ENCODE measurements around the gene ACBD4. TPM values are rescaled to one million over a fixed set of nuclear protein-coding genes. Genes with fewer than 3 reads are reported as not detected.

ACBD4 gene
- total and polyA plus RNA-seq, 2 experiments from 2014 or later: 2.1 to 4.3 TPM

DNA sequence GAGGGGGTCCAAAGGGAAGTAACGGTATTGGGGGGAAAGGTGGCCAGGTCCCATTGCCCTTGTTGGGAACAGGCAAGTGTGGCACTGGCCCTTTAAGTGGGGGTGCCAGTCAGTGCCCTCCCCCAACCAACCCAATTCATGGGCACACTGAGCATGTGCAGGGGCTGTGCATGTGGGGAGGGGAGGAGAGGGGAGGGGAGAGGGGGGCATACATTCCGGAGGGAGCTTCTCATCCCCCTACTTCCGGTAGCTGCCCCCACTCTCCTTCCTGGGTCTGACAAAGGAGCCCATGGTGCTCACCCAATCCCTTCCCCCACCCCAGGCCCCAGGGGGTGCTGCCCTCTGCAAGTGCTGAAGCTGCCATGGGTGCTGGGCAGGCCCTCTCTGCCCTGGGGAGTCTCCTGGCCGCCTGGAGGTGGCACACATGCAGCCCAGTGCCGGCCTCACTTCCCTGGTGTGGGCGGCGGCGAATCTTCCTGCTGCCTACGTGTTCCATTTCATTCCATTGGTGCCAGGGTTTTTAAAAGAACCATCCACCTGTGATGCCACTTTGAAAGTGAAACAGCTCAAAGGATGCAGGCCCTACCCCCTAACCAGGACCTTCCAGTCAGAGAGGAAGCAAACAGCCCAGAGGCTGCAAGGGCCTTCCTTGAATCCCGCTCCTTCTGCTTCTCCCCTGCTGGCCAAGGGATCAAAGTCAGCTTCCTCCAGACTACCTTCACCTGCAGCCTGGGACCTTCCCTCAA is 37.2 kb downstream of the ACBD4 start:
- Histone ChIP-seq H3K27ac (peak overlapping the region; percentile 99), H3K4me1 (ENCODE audit: insufficient read depth) (peaks cover 41% of the 10 kb centered on the region), H3K9ac (peak overlapping the region; percentile 93), H3K36me3 (ENCODE audit: low read depth) (no peaks in the 10 kb centered on the region), H3F3A (ENCODE audit: insufficient read depth) (peaks cover 18% of the 10 kb centered on the region), H3K27me3 (replicated peaks; ENCODE audit: insufficient read depth) (no peaks in the 10 kb centered on the region), H4K20me1 (ENCODE audit: insufficient read depth) (no peaks in the 10 kb centered on the region), H3K9me2 (ENCODE audit: insufficient read depth) (no peaks in the 10 kb centered on the region), H2AFZ (peak overlapping the region; percentile 62), H3K9me3 (ENCODE audit: low read depth) (no peaks in the 10 kb centered on the region), H3K79me2 (ENCODE audit: insufficient read depth) (no peaks in the 10 kb centered on the region), H3K4me3 (peak overlapping the region; percentile 70), H3K4me2 (ENCODE audit: unreplicated experiment) (peak overlapping the region; percentile 90)
- peak; percentile 75 for DNase-seq
- TF ChIP-seq EZH2 (IDR thresholded peaks at IDR 0.05; ENCODE audit: insufficient read depth, poor library complexity, severe bottlenecking) (no peak), EZH2phosphoT487 (IDR thresholded peaks at IDR 0.05; ENCODE audit: insufficient read depth, low read depth) (no peak)
- WGBS, 2 experiments (ENCODE audit: low coverage in 1 of 2, low lambda C conversion rate in 2 of 2, missing lambda C conversion rate in 2 of 2): 8 to 11% methylated on average over 8 to 10 of the region's 10 CpGs
- in situ Hi-C loops (cut with MboI): no loop called here

DNA sequence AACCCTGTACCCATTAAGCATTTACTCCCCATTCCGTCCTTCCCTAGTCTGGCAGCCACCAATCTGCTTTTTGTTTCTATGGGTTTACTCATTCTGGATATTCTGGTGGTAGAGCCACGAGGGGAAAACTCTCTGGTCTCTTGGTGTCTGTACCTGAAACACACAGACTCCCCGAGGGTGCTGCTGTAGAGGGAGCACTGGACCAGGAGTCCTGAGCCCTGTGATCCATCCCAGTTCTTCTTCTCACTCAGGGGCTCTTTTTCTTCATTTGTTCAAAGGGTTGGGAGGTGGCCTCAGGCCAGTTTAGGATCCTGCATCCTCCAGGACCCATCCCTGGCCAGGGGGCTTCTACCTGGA is 40.2 kb downstream of the ACBD4 start:
- Histone ChIP-seq H3K4me2 (ENCODE audit: unreplicated experiment) (peak overlapping the region; percentile 38), H3K9ac (peak overlapping the region; percentile 43), H3K27me3 (replicated peaks; ENCODE audit: insufficient read depth) (no peaks in the 10 kb centered on the region), H3K9me2 (ENCODE audit: insufficient read depth) (no peaks in the 10 kb centered on the region), H3K4me3 (no peak overlapping the region), H3K79me2 (ENCODE audit: insufficient read depth) (no peaks in the 10 kb centered on the region), H3K4me1 (ENCODE audit: insufficient read depth) (peaks cover 32% of the 10 kb centered on the region), H2AFZ (peak overlapping the region; percentile 79), H3K27ac (peak overlapping the region; percentile 76), H3F3A (ENCODE audit: insufficient read depth) (peaks cover 10% of the 10 kb centered on the region), H3K9me3 (ENCODE audit: low read depth) (no peaks in the 10 kb centered on the region), H4K20me1 (ENCODE audit: insufficient read depth) (no peaks in the 10 kb centered on the region), H3K36me3 (ENCODE audit: low read depth) (no peaks in the 10 kb centered on the region)
- 53 to 57% methylated on average over 3 of the region's 3 CpGs for WGBS, 2 experiments (ENCODE audit: low coverage in 1 of 2, low lambda C conversion rate in 2 of 2, missing lambda C conversion rate in 2 of 2)
- peak; percentile 7 for DNase-seq
- in situ Hi-C loops (cut with MboI): no loop called here
- TF ChIP-seq EZH2phosphoT487 (IDR thresholded peaks at IDR 0.05; ENCODE audit: insufficient read depth, low read depth) (no peak), EZH2 (IDR thresholded peaks at IDR 0.05; ENCODE audit: insufficient read depth, poor library complexity, severe bottlenecking) (no peak)

DNA sequence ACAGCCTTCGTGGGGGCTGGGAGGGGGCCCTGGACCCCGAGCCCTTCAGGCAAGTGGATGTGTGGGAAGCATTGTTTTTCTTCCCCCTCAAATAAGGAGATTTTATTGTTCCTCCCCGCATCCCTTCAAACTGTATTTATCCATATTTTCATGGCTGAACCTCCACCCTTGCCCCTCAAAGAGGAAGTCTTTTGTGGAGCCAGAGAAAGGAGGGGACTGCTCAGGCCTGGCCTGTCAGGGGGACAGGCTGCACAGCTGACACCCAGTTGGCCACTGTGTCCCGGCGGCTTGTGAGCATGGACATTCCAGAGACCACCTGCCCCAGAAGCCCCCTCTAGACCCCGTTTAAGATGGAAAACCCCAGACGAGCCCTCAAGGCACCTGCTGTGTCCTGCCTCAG is 42.1 kb downstream of the ACBD4 start:
- no peak overlapping the region for H3K4me3 ChIP-seq
- WGBS, 2 experiments (ENCODE audit: low coverage in 1 of 2, low lambda C conversion rate in 2 of 2, missing lambda C conversion rate in 2 of 2): 84 to 91% methylated on average over 7 of the region's 7 CpGs
- H3K4me2 ChIP-seq (ENCODE audit: unreplicated experiment): no peak overlapping the region
- no peak for DNase-seq
- H4K20me1 ChIP-seq (ENCODE audit: insufficient read depth): no peaks in the 10 kb centered on the region
- no peaks in the 10 kb centered on the region for H3K36me3 ChIP-seq (ENCODE audit: low read depth)
- no peaks in the 10 kb centered on the region for H3K9me2 ChIP-seq (ENCODE audit: insufficient read depth)
- peaks cover 4% of the 10 kb centered on the region for H3F3A ChIP-seq (ENCODE audit: insufficient read depth)
- H2AFZ ChIP-seq: no peak overlapping the region
- H3K4me1 ChIP-seq (ENCODE audit: insufficient read depth): peaks cover 16% of the 10 kb centered on the region
- no peaks in the 10 kb centered on the region for H3K79me2 ChIP-seq (ENCODE audit: insufficient read depth)
- TF ChIP-seq EZH2 (IDR thresholded peaks at IDR 0.05; ENCODE audit: insufficient read depth, poor library complexity, severe bottlenecking) (no peak), EZH2phosphoT487 (IDR thresholded peaks at IDR 0.05; ENCODE audit: insufficient read depth, low read depth) (no peak)
- H3K9ac ChIP-seq: no peak overlapping the region
- H3K27me3 ChIP-seq (replicated peaks; ENCODE audit: insufficient read depth): no peaks in the 10 kb centered on the region
- no peaks in the 10 kb centered on the region for H3K9me3 ChIP-seq (ENCODE audit: low read depth)
- in situ Hi-C loops (cut with MboI): no loop called here
- H3K27ac ChIP-seq: no peak overlapping the region

DNA sequence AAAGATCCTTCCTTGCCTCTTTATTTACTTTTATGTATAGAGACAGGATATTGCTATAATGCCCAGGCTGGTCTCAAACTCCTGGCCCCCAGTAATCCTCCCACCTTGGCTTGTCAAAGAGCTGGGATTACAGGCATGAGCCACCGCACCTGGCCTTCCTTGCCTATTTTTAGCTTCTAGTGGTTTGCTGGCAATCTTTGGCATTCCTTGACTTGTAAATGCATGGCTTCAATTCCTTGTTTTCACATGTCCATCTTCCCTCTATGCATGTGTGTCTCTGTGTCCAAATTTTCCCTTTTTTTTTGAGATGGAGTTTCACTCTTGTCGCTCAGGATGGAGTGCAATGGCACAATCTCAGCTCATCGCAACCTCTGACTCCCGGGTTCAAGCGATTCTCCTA is 48.7 kb downstream of the ACBD4 start:
- H3K36me3 ChIP-seq (ENCODE audit: low read depth): no peaks in the 10 kb centered on the region
- H3K4me3 ChIP-seq: no peak overlapping the region
- H4K20me1 ChIP-seq (ENCODE audit: insufficient read depth): no peaks in the 10 kb centered on the region
- H2AFZ ChIP-seq: no peak overlapping the region
- no peak overlapping the region for H3K9ac ChIP-seq
- no peak overlapping the region for H3K4me2 ChIP-seq (ENCODE audit: unreplicated experiment)
- no peaks in the 10 kb centered on the region for H3F3A ChIP-seq (ENCODE audit: insufficient read depth)
- H3K9me3 ChIP-seq (ENCODE audit: low read depth): no peaks in the 10 kb centered on the region
- no peak overlapping the region for H3K27ac ChIP-seq
- 81 to 83% methylated on average over 5 of the region's 5 CpGs for WGBS, 2 experiments (ENCODE audit: low coverage in 1 of 2, low lambda C conversion rate in 2 of 2, missing lambda C conversion rate in 2 of 2)
- H3K27me3 ChIP-seq (replicated peaks; ENCODE audit: insufficient read depth): no peaks in the 10 kb centered on the region
- in situ Hi-C loops (cut with MboI): no loop called here
- DNase-seq: no peak
- TF ChIP-seq EZH2 (IDR thresholded peaks at IDR 0.05; ENCODE audit: insufficient read depth, poor library complexity, severe bottlenecking): no peak
- no peak for TF ChIP-seq EZH2phosphoT487 (IDR thresholded peaks at IDR 0.05; ENCODE audit: insufficient read depth, low read depth)
- no peaks in the 10 kb centered on the region for H3K9me2 ChIP-seq (ENCODE audit: insufficient read depth)
- H3K79me2 ChIP-seq (ENCODE audit: insufficient read depth): no peaks in the 10 kb centered on the region
- no peaks in the 10 kb centered on the region for H3K4me1 ChIP-seq (ENCODE audit: insufficient read depth)

All from GM23248 (cell line).